Neural cell (in vitro differentiated cells): Measurements from ENCODE around the gene ARL8A. TPM values are rescaled to one million over a fixed set of nuclear protein-coding genes. Genes with fewer than 3 reads are reported as not detected.

Experiments used
- H2AFZ ChIP-seq: fragments of 200-600, 300-800 bp; sonication (generic), shearing (Covaris generic); 2 replicates; pipeline ENCODE4 v1.6.0; 2014; ENCODE audit warnings: low read depth, mild to moderate bottlenecking, antibody characterized with exemption, low read length, moderate library complexity
- H3F3A ChIP-seq: fragments of 200-600 bp; shearing (Covaris generic); 2 replicates; pipeline ENCODE4 v1.6.1; 2016; ENCODE audit warnings: mild to moderate bottlenecking, moderate library complexity, mixed read lengths, antibody characterized with exemption, low read length; ENCODE audit not compliant: insufficient read depth, poor library complexity, severe bottlenecking
- H3K27ac ChIP-seq: fragments of 200-600, 300-800 bp; sonication (generic), shearing (Covaris generic); 2 replicates; pipeline ENCODE4 v1.5.1; 2014; ENCODE audit warnings: mild to moderate bottlenecking, low read length, moderate library complexity
- H3K27me3 ChIP-seq: fragments of 300-800, 200-600 bp; sonication (generic), shearing (Covaris generic); 2 replicates; pipeline ENCODE4 v1.6.0; 2014; ENCODE audit warnings: mild to moderate bottlenecking, low read depth, low read length, moderate library complexity; ENCODE audit not compliant: insufficient read depth
- H3K36me3 ChIP-seq: fragments of 300-800, 200-600 bp; sonication (generic), shearing (Covaris generic); 2 replicates; pipeline ENCODE4 v1.5.1; 2014; ENCODE audit warnings: mild to moderate bottlenecking, antibody characterized with exemption, low read length, moderate library complexity; ENCODE audit not compliant: insufficient read depth
- H3K4me2 ChIP-seq: fragments of 300-800, 200-600 bp; sonication (generic), shearing (Covaris generic); 2 replicates; pipeline ENCODE4 v1.6.0; 2014; ENCODE audit warnings: mild to moderate bottlenecking, low read length
- H3K4me3 ChIP-seq: fragments of 300-800, 200-600 bp; sonication (generic), shearing (Covaris generic); 2 replicates; pipeline ENCODE4 v1.5.1; 2014; ENCODE audit warnings: mild to moderate bottlenecking, low read length, moderate library complexity
- H3K79me2 ChIP-seq: fragments of 200-600 bp; shearing (Covaris generic); replicated peaks from 2 replicates; pipeline ENCODE4 v1.6.0; 2014; ENCODE audit warnings: mild to moderate bottlenecking, low read length, moderate library complexity; ENCODE audit not compliant: insufficient read depth
- H3K9ac ChIP-seq: fragments of 300-800, 200-600 bp; sonication (generic), shearing (Covaris generic); 2 replicates; pipeline ENCODE4 v1.6.1; 2016; ENCODE audit warnings: mild to moderate bottlenecking, low read length, mixed read lengths
- H3K9me2 ChIP-seq: fragments of 200-600 bp; shearing (Covaris generic); 2 replicates; pipeline ENCODE4 v1.6.1; 2016; ENCODE audit warnings: mild to moderate bottlenecking, low read length, mixed read lengths; ENCODE audit not compliant: insufficient read depth
- H3K9me3 ChIP-seq: fragments of 200-600, 300-800 bp; sonication (generic), shearing (Covaris generic); 2 replicates; pipeline ENCODE4 v1.6.1; 2016; ENCODE audit warnings: mild to moderate bottlenecking, mixed run types, low read length, moderate library complexity, mixed read lengths
- H4K20me1 ChIP-seq: fragments of 200-600 bp; shearing (Covaris generic); 2 replicates; pipeline ENCODE4 v1.6.1; 2016; ENCODE audit warnings: mild to moderate bottlenecking, mixed run types; ENCODE audit not compliant: insufficient read depth
- CTCF ChIP-seq: fragments of 450-650 bp; IDR thresholded peaks from 2 replicates; pipeline ENCODE4 v1.5.1; 2014; ENCODE audit warnings: antibody characterized with exemption, mild to moderate bottlenecking, moderate library complexity; ENCODE audit not compliant: poor library complexity, severe bottlenecking
- EP300 ChIP-seq: fragments of 450-650 bp; conservative IDR thresholded peaks from 2 replicates; pipeline ENCODE4 v1.6.1; 2014; ENCODE audit warnings: antibody characterized with exemption, mild to moderate bottlenecking, moderate library complexity; ENCODE audit not compliant: poor library complexity, severe bottlenecking
- EZH2 ChIP-seq: fragments of 200-600, 300-800 bp; shearing (Covaris generic), sonication (generic); IDR thresholded peaks from 2 replicates; pipeline ENCODE4 v1.6.1; 2014; ENCODE audit warnings: antibody characterized with exemption, low read length, borderline replicate concordance, mild to moderate bottlenecking; ENCODE audit not compliant: insufficient read depth, poor library complexity, severe bottlenecking
- MXI1 ChIP-seq: fragments of 450-650 bp; conservative IDR thresholded peaks from 2 replicates; pipeline ENCODE4 v1.6.1; 2014; ENCODE audit warnings: antibody characterized with exemption, mild to moderate bottlenecking; ENCODE audit not compliant: poor library complexity, severe bottlenecking
- POLR2AphosphoS5 ChIP-seq: IDR thresholded peaks from 2 replicates; pipeline ENCODE4 v1.6.1; 2012
- RAD21 ChIP-seq: fragments of 450-650 bp; conservative IDR thresholded peaks from 2 replicates; pipeline ENCODE4 v1.6.1; 2014; ENCODE audit warnings: antibody characterized with exemption, mild to moderate bottlenecking, moderate library complexity
- REST ChIP-seq: IDR thresholded peaks from 2 replicates; pipeline ENCODE4 v1.6.1; 2012; ENCODE audit warnings: borderline replicate concordance
- SMC3 ChIP-seq: fragments of 450-650 bp; conservative IDR thresholded peaks from 2 replicates; pipeline ENCODE4 v1.6.1; 2014; ENCODE audit warnings: antibody characterized with exemption, mild to moderate bottlenecking, moderate library complexity; ENCODE audit not compliant: poor library complexity
- TAF1 ChIP-seq: IDR thresholded peaks from 2 replicates; pipeline ENCODE4 v1.6.1; 2012; ENCODE audit warnings: low read depth
- polyA plus RNA-seq: library from polyadenylated mRNA; depleted of rRNA; stranded (reverse); fragments of >200 nt; gene quantifications from 2 replicates; pipeline ENCODE4 v1.2.3, GENCODE V29; 2014

The ARL8A gene
- polyA plus RNA-seq, 1 donor from 2014 or later: 89.4 TPM

- Histone ChIP-seq H3K27ac (no peak overlapping the region), H3K4me3 (no peak overlapping the region), H3K9me3 (no peaks in the 10 kb centered on the region), H3K4me2 (no peak overlapping the region), H3K9me2 (no peaks in the 10 kb centered on the region), H3K79me2 (no peaks in the 10 kb centered on the region), H3K9ac (no peak overlapping the region), H3F3A (no peaks in the 10 kb centered on the region), H3K27me3 (no peaks in the 10 kb centered on the region), H4K20me1 (no peaks in the 10 kb centered on the region), H2AFZ (no peak overlapping the region), H3K36me3 (no peaks in the 10 kb centered on the region)
- TF ChIP-seq EZH2 (no peak), TAF1 (no peak), EP300 (no peak), SMC3 (no peak), POLR2AphosphoS5 (no peak), REST (no peak), RAD21 (no peak), CTCF (no peak), MXI1 (no peak)
Measured at GRCh38 chr1:202162418-202163280, 18.1 kb upstream of the ARL8A start.

GRCh38 chr1:202162047-202162417 is 17.5 kb upstream of the ARL8A start:
- Histone ChIP-seq H3K9me2 (no peaks in the 10 kb centered on the region), H2AFZ (no peak overlapping the region), H3K9me3 (no peaks in the 10 kb centered on the region), H3K79me2 (no peaks in the 10 kb centered on the region), H3K27ac (no peak overlapping the region), H3K4me3 (no peak overlapping the region), H3F3A (no peaks in the 10 kb centered on the region), H4K20me1 (no peaks in the 10 kb centered on the region), H3K9ac (no peak overlapping the region), H3K36me3 (no peaks in the 10 kb centered on the region), H3K4me2 (no peak overlapping the region), H3K27me3 (no peaks in the 10 kb centered on the region)
- TF ChIP-seq POLR2AphosphoS5 (no peak), CTCF (no peak), SMC3 (no peak), EZH2 (no peak), TAF1 (no peak), REST (no peak), MXI1 (no peak), RAD21 (no peak), EP300 (no peak)
